Neural cell (in vitro differentiated cells): Measurements from ENCODE around the gene TMPRSS3. TPM values are rescaled to one million over a fixed set of nuclear protein-coding genes. Genes with fewer than 3 reads are reported as not detected.

Experiments used
- H2AFZ ChIP-seq: fragments of 200-600, 300-800 bp; sonication (generic), shearing (Covaris generic); 2 replicates; pipeline ENCODE4 v1.6.0; 2014; ENCODE audit warnings: low read depth, mild to moderate bottlenecking, antibody characterized with exemption, low read length, moderate library complexity
- H3F3A ChIP-seq: fragments of 200-600 bp; shearing (Covaris generic); 2 replicates; pipeline ENCODE4 v1.6.1; 2016; ENCODE audit warnings: mild to moderate bottlenecking, moderate library complexity, mixed read lengths, antibody characterized with exemption, low read length; ENCODE audit not compliant: insufficient read depth, poor library complexity, severe bottlenecking
- H3K27ac ChIP-seq: fragments of 200-600, 300-800 bp; sonication (generic), shearing (Covaris generic); 2 replicates; pipeline ENCODE4 v1.5.1; 2014; ENCODE audit warnings: mild to moderate bottlenecking, low read length, moderate library complexity
- H3K27me3 ChIP-seq: fragments of 300-800, 200-600 bp; sonication (generic), shearing (Covaris generic); 2 replicates; pipeline ENCODE4 v1.6.0; 2014; ENCODE audit warnings: mild to moderate bottlenecking, low read depth, low read length, moderate library complexity; ENCODE audit not compliant: insufficient read depth
- H3K36me3 ChIP-seq: fragments of 300-800, 200-600 bp; sonication (generic), shearing (Covaris generic); 2 replicates; pipeline ENCODE4 v1.5.1; 2014; ENCODE audit warnings: mild to moderate bottlenecking, antibody characterized with exemption, low read length, moderate library complexity; ENCODE audit not compliant: insufficient read depth
- H3K4me2 ChIP-seq: fragments of 300-800, 200-600 bp; sonication (generic), shearing (Covaris generic); 2 replicates; pipeline ENCODE4 v1.6.0; 2014; ENCODE audit warnings: mild to moderate bottlenecking, low read length
- H3K4me3 ChIP-seq: fragments of 300-800, 200-600 bp; sonication (generic), shearing (Covaris generic); 2 replicates; pipeline ENCODE4 v1.5.1; 2014; ENCODE audit warnings: mild to moderate bottlenecking, low read length, moderate library complexity
- H3K79me2 ChIP-seq: fragments of 200-600 bp; shearing (Covaris generic); replicated peaks from 2 replicates; pipeline ENCODE4 v1.6.0; 2014; ENCODE audit warnings: mild to moderate bottlenecking, low read length, moderate library complexity; ENCODE audit not compliant: insufficient read depth
- H3K9ac ChIP-seq: fragments of 300-800, 200-600 bp; sonication (generic), shearing (Covaris generic); 2 replicates; pipeline ENCODE4 v1.6.1; 2016; ENCODE audit warnings: mild to moderate bottlenecking, low read length, mixed read lengths
- H3K9me2 ChIP-seq: fragments of 200-600 bp; shearing (Covaris generic); 2 replicates; pipeline ENCODE4 v1.6.1; 2016; ENCODE audit warnings: mild to moderate bottlenecking, low read length, mixed read lengths; ENCODE audit not compliant: insufficient read depth
- H3K9me3 ChIP-seq: fragments of 200-600, 300-800 bp; sonication (generic), shearing (Covaris generic); 2 replicates; pipeline ENCODE4 v1.6.1; 2016; ENCODE audit warnings: mild to moderate bottlenecking, mixed run types, low read length, moderate library complexity, mixed read lengths
- H4K20me1 ChIP-seq: fragments of 200-600 bp; shearing (Covaris generic); 2 replicates; pipeline ENCODE4 v1.6.1; 2016; ENCODE audit warnings: mild to moderate bottlenecking, mixed run types; ENCODE audit not compliant: insufficient read depth
- CTCF ChIP-seq: fragments of 450-650 bp; IDR thresholded peaks from 2 replicates; pipeline ENCODE4 v1.5.1; 2014; ENCODE audit warnings: antibody characterized with exemption, mild to moderate bottlenecking, moderate library complexity; ENCODE audit not compliant: poor library complexity, severe bottlenecking
- EP300 ChIP-seq: fragments of 450-650 bp; conservative IDR thresholded peaks from 2 replicates; pipeline ENCODE4 v1.6.1; 2014; ENCODE audit warnings: antibody characterized with exemption, mild to moderate bottlenecking, moderate library complexity; ENCODE audit not compliant: poor library complexity, severe bottlenecking
- EZH2 ChIP-seq: fragments of 200-600, 300-800 bp; shearing (Covaris generic), sonication (generic); IDR thresholded peaks from 2 replicates; pipeline ENCODE4 v1.6.1; 2014; ENCODE audit warnings: antibody characterized with exemption, low read length, borderline replicate concordance, mild to moderate bottlenecking; ENCODE audit not compliant: insufficient read depth, poor library complexity, severe bottlenecking
- MXI1 ChIP-seq: fragments of 450-650 bp; conservative IDR thresholded peaks from 2 replicates; pipeline ENCODE4 v1.6.1; 2014; ENCODE audit warnings: antibody characterized with exemption, mild to moderate bottlenecking; ENCODE audit not compliant: poor library complexity, severe bottlenecking
- POLR2AphosphoS5 ChIP-seq: IDR thresholded peaks from 2 replicates; pipeline ENCODE4 v1.6.1; 2012
- RAD21 ChIP-seq: fragments of 450-650 bp; conservative IDR thresholded peaks from 2 replicates; pipeline ENCODE4 v1.6.1; 2014; ENCODE audit warnings: antibody characterized with exemption, mild to moderate bottlenecking, moderate library complexity
- REST ChIP-seq: IDR thresholded peaks from 2 replicates; pipeline ENCODE4 v1.6.1; 2012; ENCODE audit warnings: borderline replicate concordance
- SMC3 ChIP-seq: fragments of 450-650 bp; conservative IDR thresholded peaks from 2 replicates; pipeline ENCODE4 v1.6.1; 2014; ENCODE audit warnings: antibody characterized with exemption, mild to moderate bottlenecking, moderate library complexity; ENCODE audit not compliant: poor library complexity
- TAF1 ChIP-seq: IDR thresholded peaks from 2 replicates; pipeline ENCODE4 v1.6.1; 2012; ENCODE audit warnings: low read depth
- polyA plus RNA-seq: library from polyadenylated mRNA; depleted of rRNA; stranded (reverse); fragments of >200 nt; gene quantifications from 2 replicates; pipeline ENCODE4 v1.2.3, GENCODE V29; 2014

The TMPRSS3 gene
- polyA plus RNA-seq, 1 donor from 2014 or later, result 0.12 TPM

GRCh38 chr21:42423685-42424084, 27.8 kb upstream of the TMPRSS3 start:
- no peaks in the 10 kb centered on the region for H3K36me3 ChIP-seq
- no peaks in the 10 kb centered on the region for H4K20me1 ChIP-seq
- H3K4me3 ChIP-seq, result no peak overlapping the region
- no peaks in the 10 kb centered on the region for H3F3A ChIP-seq
- TF ChIP-seq REST, result no peak
- no peak for TF ChIP-seq POLR2AphosphoS5
- no peak for TF ChIP-seq CTCF
- no peak for TF ChIP-seq EP300
- no peak for TF ChIP-seq RAD21
- no peak for TF ChIP-seq TAF1
- H3K9me3 ChIP-seq, result peaks cover 6% of the 10 kb centered on the region
- H3K27ac ChIP-seq, result no peak overlapping the region
- no peak overlapping the region for H3K4me2 ChIP-seq
- H3K9ac ChIP-seq, result no peak overlapping the region
- H2AFZ ChIP-seq, result no peak overlapping the region
- no peaks in the 10 kb centered on the region for H3K79me2 ChIP-seq
- H3K27me3 ChIP-seq, result no peaks in the 10 kb centered on the region
- no peaks in the 10 kb centered on the region for H3K9me2 ChIP-seq

GRCh38 chr21:42423197-42423675, 27.4 kb upstream of the TMPRSS3 start:
- Histone ChIP-seq H2AFZ (no peak overlapping the region), H3K27ac (no peak overlapping the region), H3K9ac (no peak overlapping the region), H3K9me2 (no peaks in the 10 kb centered on the region), H3K4me3 (no peak overlapping the region), H3F3A (no peaks in the 10 kb centered on the region), H3K4me2 (no peak overlapping the region), H3K36me3 (no peaks in the 10 kb centered on the region), H3K27me3 (no peaks in the 10 kb centered on the region), H3K79me2 (no peaks in the 10 kb centered on the region), H3K9me3 (peaks cover 6% of the 10 kb centered on the region), H4K20me1 (no peaks in the 10 kb centered on the region)
- no peak for TF ChIP-seq EP300
- TF ChIP-seq MXI1, result no peak
- no peak for TF ChIP-seq RAD21
- no peak for TF ChIP-seq CTCF
- TF ChIP-seq REST, result no peak
- TF ChIP-seq SMC3, result no peak
- no peak for TF ChIP-seq EZH2
- TF ChIP-seq POLR2AphosphoS5, result no peak
- no peak for TF ChIP-seq TAF1
